KOPT-K1 (cell line): ENCODE measurements around the gene GNG10.

Experiments
- H3K27ac ChIP-seq: fragments of 200-600 bp; sonication (generic); 2 replicates; pipeline ENCODE4 v1.5.1; 2016; ENCODE audit warnings: antibody characterized with exemption, mild to moderate bottlenecking, low read depth, low read length; ENCODE audit not compliant: poor library complexity, severe bottlenecking
- H3K36me3 ChIP-seq: fragments of 200-600 bp; sonication (generic); 2 replicates; pipeline ENCODE4 v1.5.1; 2017; ENCODE audit warnings: antibody characterized with exemption, mild to moderate bottlenecking, low read length, moderate library complexity; ENCODE audit not compliant: insufficient read depth
- H3K9me3 ChIP-seq: fragments of 200-600 bp; sonication (generic); 2 replicates; pipeline ENCODE4 v1.5.1; 2017; ENCODE audit warnings: antibody characterized with exemption, low read length, mild to moderate bottlenecking; ENCODE audit not compliant: insufficient read depth, poor library complexity, severe bottlenecking

The GNG10 gene

GRCh38 chr9:111674319-111674718 lies 12.9 kb downstream of the GNG10 start:
- H3K27ac ChIP-seq = no peak overlapping the region
- peaks cover 16% of the 10 kb centered on the region for H3K36me3 ChIP-seq
- no peaks in the 10 kb centered on the region for H3K9me3 ChIP-seq

- peaks cover 4% of the 10 kb centered on the region; the same call in 1 of the 2 replicates for H3K36me3 ChIP-seq
- no peaks in the 10 kb centered on the region for H3K9me3 ChIP-seq
- H3K27ac ChIP-seq = no peak overlapping the region
Measured at GRCh38 chr9:111676116-111676515, 14.7 kb downstream of the GNG10 start.

GRCh38 chr9:111678293-111678692 lies 16.9 kb downstream of the GNG10 start:
- Histone ChIP-seq H3K9me3 (no peaks in the 10 kb centered on the region), H3K27ac (no peak overlapping the region), H3K36me3 (no peaks in the 10 kb centered on the region)

- H3K36me3 ChIP-seq = no peaks in the 10 kb centered on the region
- H3K9me3 ChIP-seq = no peaks in the 10 kb centered on the region
- H3K27ac ChIP-seq = no peak overlapping the region
Measured at GRCh38 chr9:111679199-111679598, 17.8 kb downstream of the GNG10 start.

GRCh38 chr9:111683392-111683791 lies 22.0 kb downstream of the GNG10 start:
- Histone ChIP-seq H3K36me3 (no peaks in the 10 kb centered on the region), H3K9me3 (no peaks in the 10 kb centered on the region), H3K27ac (no peak overlapping the region)

GRCh38 chr9:111691672-111692329 lies 30.4 kb downstream of the GNG10 start:
- H3K27ac ChIP-seq = no peak overlapping the region
- no peaks in the 10 kb centered on the region for H3K36me3 ChIP-seq
- no peaks in the 10 kb centered on the region for H3K9me3 ChIP-seq

GRCh38 chr9:111696796-111697195 lies 35.4 kb downstream of the GNG10 start:
- H3K9me3 ChIP-seq = no peaks in the 10 kb centered on the region

GRCh38 chr9:111700776-111701175 lies 39.4 kb downstream of the GNG10 start:
- H3K9me3 ChIP-seq = no peaks in the 10 kb centered on the region
- no peak overlapping the region for H3K27ac ChIP-seq
- H3K36me3 ChIP-seq = no peaks in the 10 kb centered on the region

More at GRCh38 chr9:111696796-111697195, 35.4 kb downstream of the GNG10 start:
- Histone ChIP-seq H3K27ac (no peak overlapping the region), H3K36me3 (no peaks in the 10 kb centered on the region)

- Histone ChIP-seq H3K36me3 (no peaks in the 10 kb centered on the region), H3K27ac (no peak overlapping the region), H3K9me3 (no peaks in the 10 kb centered on the region)
Measured at GRCh38 chr9:111704503-111704902, 43.1 kb downstream of the GNG10 start.

GRCh38 chr9:111711548-111711947 lies 50.1 kb downstream of the GNG10 start:
- Histone ChIP-seq H3K9me3 (no peaks in the 10 kb centered on the region), H3K36me3 (no peaks in the 10 kb centered on the region), H3K27ac (no peak overlapping the region)

GRCh38 chr9:111712369-111712768 lies 51.0 kb downstream of the GNG10 start:
- Histone ChIP-seq H3K36me3 (no peaks in the 10 kb centered on the region), H3K27ac (no peak overlapping the region)

GRCh38 chr9:111715471-111715870 lies 54.1 kb downstream of the GNG10 start:
- no peaks in the 10 kb centered on the region for H3K36me3 ChIP-seq
- H3K27ac ChIP-seq = no peak overlapping the region
- H3K9me3 ChIP-seq = no peaks in the 10 kb centered on the region

More at GRCh38 chr9:111712369-111712768, 51.0 kb downstream of the GNG10 start:
- H3K9me3 ChIP-seq = no peaks in the 10 kb centered on the region

- Histone ChIP-seq H3K36me3 (no peaks in the 10 kb centered on the region), H3K9me3 (no peaks in the 10 kb centered on the region), H3K27ac (no peak overlapping the region)
Measured at GRCh38 chr9:111719541-111719940, 58.1 kb downstream of the GNG10 start.
